H1 (cell line): ENCODE results near the gene AQP2. TPM values are rescaled to one million over a fixed set of nuclear protein-coding genes. Genes with fewer than 3 reads are reported as not detected.

Source experiments
- CTCF ChIA-PET: fragments of 300-600 bp; sonication (Branson Sonifier 250); formaldehyde crosslinking; loops from one replicate; lab custom pipeline; 2021; ENCODE audit not compliant: partially characterized antibody; lab: Charles Lee
- POLR2A ChIA-PET: fragments of 300-600 bp; sonication (Branson Sonifier 250); formaldehyde crosslinking; loops from one replicate; lab custom pipeline; 2021; ENCODE audit warnings: inconsistent platforms; ENCODE audit not compliant: partially characterized antibody; lab: Charles Lee
- DNase-seq, 2 experiments: peaks; one replicate each; pipeline versions ENCODE4 v3.0.0 to v3.0.0-alpha.2; 2010 to 2022; ENCODE audit warnings: low spot score in 2 of 2, low read depth in 1 of 2, mixed read lengths in 1 of 2
- FAIRE-seq: peaks from 2 replicates; lab custom pipeline; 2011; peaks lifted over from hg19 to GRCh38; lab: Jason Lieb, UNC
- H2AFZ ChIP-seq: 2 replicates; pipeline ENCODE4 v1.8.1; 2012; ENCODE audit warnings: low read length, inconsistent platforms
- H2AK5ac ChIP-seq: 2 replicates; pipeline ENCODE4 v1.6.1; 2013; ENCODE audit warnings: low read depth, low read length
- H2BK120ac ChIP-seq: replicated peaks from 2 replicates; pipeline ENCODE3; 2013; ENCODE audit warnings: low read depth, low read length, inconsistent platforms
- H2BK12ac ChIP-seq: 2 replicates; pipeline ENCODE4 v1.6.1; 2013; ENCODE audit warnings: low read depth, low read length
- H2BK15ac ChIP-seq: 2 replicates; pipeline ENCODE4 v1.6.1; 2013; ENCODE audit warnings: low read length
- H2BK20ac ChIP-seq: 2 replicates; pipeline ENCODE4 v1.6.1; 2013; ENCODE audit warnings: low read length
- H2BK5ac ChIP-seq: 2 replicates; pipeline ENCODE4 v1.6.1; 2013; ENCODE audit warnings: low read depth, low read length
- H3K14ac ChIP-seq: 2 replicates; pipeline ENCODE4 v1.6.1; 2013; ENCODE audit warnings: inconsistent platforms; ENCODE audit not compliant: insufficient read length
- H3K18ac ChIP-seq: 2 replicates; pipeline ENCODE4 v1.6.1; 2013; ENCODE audit warnings: low read length; ENCODE audit errors: extremely low read depth
- H3K23ac ChIP-seq: 2 replicates; pipeline ENCODE4 v1.6.1; 2013; ENCODE audit warnings: inconsistent platforms; ENCODE audit not compliant: insufficient read length
- H3K23me2 ChIP-seq: 2 replicates; pipeline ENCODE4 v1.6.1; 2013; ENCODE audit warnings: low read depth, low read length
- H3K27ac ChIP-seq: 2 replicates; pipeline ENCODE4 v1.6.1; 2011; ENCODE audit warnings: low read depth, low read length, inconsistent platforms
- H3K27me3 ChIP-seq, 4 experiments: replicated peaks in 1 of 4; 1 replicate in 1 of 4; 2 replicates in 3 of 4; pipeline versions ENCODE4 v1.6.1 to v1.8.1; 2011 to 2013; ENCODE audit warnings: low read length in 3 of 4, mild to moderate bottlenecking in 3 of 4, inconsistent platforms in 2 of 4, mixed read lengths in 2 of 4, moderate library complexity in 1 of 4; ENCODE audit not compliant: control insufficient read depth in 3 of 4, insufficient read depth in 3 of 4; ENCODE audit errors: extremely low read depth in 1 of 4
- H3K36me3 ChIP-seq, 4 experiments: 2 replicates each; pipeline versions ENCODE4 v1.6.1 to v1.8.1; 2011 to 2013; ENCODE audit warnings: mild to moderate bottlenecking in 4 of 4, low read length in 3 of 4, moderate library complexity in 2 of 4, control low read depth in 1 of 4, inconsistent platforms in 1 of 4; ENCODE audit not compliant: insufficient read depth in 4 of 4, control insufficient read depth in 2 of 4
- H3K4ac ChIP-seq: replicated peaks from 2 replicates; pipeline ENCODE3; 2013; ENCODE audit warnings: low read length, low read depth, mixed read lengths, inconsistent platforms; ENCODE audit not compliant: insufficient read length
- H3K4me1 ChIP-seq, 4 experiments: replicated peaks in 1 of 4; 1 replicate in 1 of 4; 2 replicates in 3 of 4; pipeline versions ENCODE4 v1.6.1 to v1.8.1; 2011 to 2013; ENCODE audit warnings: low read length in 3 of 4, inconsistent platforms in 2 of 4, mixed read lengths in 1 of 4; ENCODE audit not compliant: insufficient read depth in 4 of 4, control insufficient read depth in 3 of 4
- H3K4me2 ChIP-seq, 2 experiments: 2 replicates each; pipeline versions ENCODE4 v1.6.1 to v1.8.1; 2011 to 2013; ENCODE audit warnings: low read depth in 2 of 2, low read length in 2 of 2, control low read depth in 1 of 2, inconsistent platforms in 1 of 2, mild to moderate bottlenecking in 1 of 2; ENCODE audit not compliant: insufficient read depth in 1 of 2
- H3K4me3 ChIP-seq, 4 experiments: fragments of 200-600, 300-600 bp in 1 of 4; sonication (generic), shearing (Covaris generic), sonication (Bioruptor Twin) in 1 of 4; 2 replicates each; pipeline versions ENCODE4 v1.5.1 to v1.8.1; 2011 to 2016; ENCODE audit warnings: low read length in 4 of 4, low read depth in 3 of 4, control low read depth in 2 of 4, inconsistent platforms in 2 of 4, mild to moderate bottlenecking in 2 of 4, mixed read lengths in 1 of 4, moderate library complexity in 1 of 4; ENCODE audit not compliant: insufficient read depth in 2 of 4; ENCODE audit errors: extremely low read depth in 1 of 4
- H3K56ac ChIP-seq: replicated peaks from 2 replicates; pipeline ENCODE3; 2013; ENCODE audit warnings: low read depth, mild to moderate bottlenecking, mixed read lengths, low read length, inconsistent platforms; ENCODE audit not compliant: insufficient read length
- H3K79me1 ChIP-seq: 2 replicates; pipeline ENCODE4 v1.6.1; 2013; ENCODE audit warnings: low read depth, low read length, control low read depth
- H3K79me2 ChIP-seq, 2 experiments: 2 replicates each; pipeline versions ENCODE4 v1.6.1 to v1.8.1; 2012 to 2013; ENCODE audit warnings: low read length in 2 of 2, mild to moderate bottlenecking in 2 of 2, inconsistent platforms in 1 of 2; ENCODE audit not compliant: insufficient read depth in 2 of 2, control insufficient read depth in 1 of 2
- H3K9ac ChIP-seq, 4 experiments: replicated peaks in 1 of 4; 1 replicate in 1 of 4; 2 replicates in 3 of 4; pipeline versions ENCODE4 v1.6.1 to v1.8.1; 2011 to 2013; ENCODE audit warnings: low read depth in 3 of 4, low read length in 3 of 4, control low read depth in 2 of 4, mild to moderate bottlenecking in 2 of 4, moderate library complexity in 2 of 4, inconsistent platforms in 1 of 4; ENCODE audit errors: extremely low read depth in 1 of 4
- H3K9me3 ChIP-seq, 2 experiments: 2 replicates each; pipeline versions ENCODE4 v1.6.1 to v1.8.1; 2012 to 2013; ENCODE audit warnings: mild to moderate bottlenecking in 2 of 2, moderate library complexity in 2 of 2, control low read depth in 1 of 2, inconsistent platforms in 1 of 2, low read depth in 1 of 2, low read length in 1 of 2, mixed read lengths in 1 of 2; ENCODE audit not compliant: insufficient read depth in 2 of 2
- H4K20me1 ChIP-seq, 2 experiments: replicated peaks in 1 of 2; 2 replicates each; pipeline versions ENCODE3 to v1.8.1; 2011 to 2013; ENCODE audit warnings: inconsistent platforms in 2 of 2, low read length in 2 of 2, mild to moderate bottlenecking in 1 of 2; ENCODE audit not compliant: insufficient read depth in 2 of 2, control insufficient read depth in 1 of 2
- H4K5ac ChIP-seq: 2 replicates; pipeline ENCODE4 v1.6.1; 2013; ENCODE audit warnings: low read length, low read depth, mixed read lengths, inconsistent platforms; ENCODE audit not compliant: insufficient read length
- H4K8ac ChIP-seq: 2 replicates; pipeline ENCODE4 v1.8.0; 2013; ENCODE audit warnings: mild to moderate bottlenecking, moderate library complexity, low read length, inconsistent platforms; ENCODE audit not compliant: insufficient read depth; ENCODE audit errors: extremely low read depth
- H4K91ac ChIP-seq: replicated peaks from 2 replicates; pipeline ENCODE3; 2013; ENCODE audit warnings: low read length, mixed read lengths, inconsistent platforms; ENCODE audit not compliant: insufficient read length
- CBX8 ChIP-seq: fragments of 300-800, 300-1000 bp; sonication (generic); IDR thresholded peaks from 2 replicates; pipeline ENCODE4 v1.7.1; 2016; ENCODE audit warnings: low read depth, low read length, borderline replicate concordance
- CHD1 ChIP-seq: IDR thresholded peaks from 2 replicates; pipeline ENCODE4 v1.6.1; 2012; ENCODE audit warnings: low read depth, low read length, improper control_type of control experiment
- FOSL1 ChIP-seq: IDR thresholded peaks from 2 replicates; pipeline ENCODE4 v1.6.1; 2011; ENCODE audit warnings: mild to moderate bottlenecking, low read depth, low read length, moderate library complexity; ENCODE audit not compliant: insufficient read depth
- JUND ChIP-seq: IDR thresholded peaks from 2 replicates; pipeline ENCODE4 v1.6.1; 2011; ENCODE audit warnings: mild to moderate bottlenecking, improper control_type of control experiment, low read length
- NRF1 ChIP-seq: IDR thresholded peaks from 2 replicates; pipeline ENCODE4 v1.6.1; 2011; ENCODE audit warnings: mild to moderate bottlenecking, low read depth, low read length, improper control_type of control experiment
- WGBS, 2 experiments: shearing (Covaris generic) in 1 of 2; methylation state at CpG; one replicate each; pipeline versions ENCODE4 v1.1.6 to v1.1.7; 2013 to 2015; ENCODE audit warnings: low lambda C conversion rate in 2 of 2, mixed read lengths in 2 of 2, inconsistent platforms in 1 of 2, low coverage in 1 of 2, missing lambda C conversion rate in 1 of 2; ENCODE audit not compliant: insufficient replicate concordance in 2 of 2, insufficient coverage in 1 of 2, insufficient read length in 1 of 2; ENCODE audit errors: extremely low coverage in 1 of 2, missing lambda C conversion rate in 1 of 2; 5-methylcytosine and 5-hydroxymethylcytosine counted together
- polyA plus RNA-seq, 7 experiments: library from polyadenylated mRNA; depleted of rRNA in 3 of 7; stranded (reverse) in 5 of 7; unstranded in 2 of 7; fragments of >200 nt in 5 of 7; fragments of 200-250 nt in 2 of 7; gene quantifications; 1 replicate in 5 of 7; 2 replicates in 1 of 7; 4 replicates in 1 of 7; pipeline versions ENCODE4 v1.2.1 to v1.2.3, GENCODE V29; 2011 to 2013; ENCODE audit warnings: missing spikeins in 2 of 7, mixed read lengths in 2 of 7
- total RNA-seq: library from RNA; stranded (reverse); fragmentation: NEBNext Ultra II Directional; extraction: Animal tissue kit (Norgen Biotek cat#: 25700); gene quantifications from 2 replicates; pipeline ENCODE4 v1.2.1, GENCODE V29; 2021
- TF ChIP-seq, protein P1 (sequence below), 3 experiments: IDR thresholded peaks; 1 replicate in 2 of 3; 2 replicates in 1 of 3; pipeline versions ENCODE4 v1.5.1 to v1.6.1; 2011; ENCODE audit warnings: low read length in 3 of 3, mild to moderate bottlenecking in 3 of 3, inconsistent platforms in 2 of 3, low read depth in 1 of 3, moderate library complexity in 1 of 3; ENCODE audit not compliant: insufficient read depth in 1 of 3; ENCODE audit errors: control extremely low read depth in 1 of 3

Gene AQP2
- total and polyA plus RNA-seq, 2 of the 8 experiments (the other 6 are each of a cell fraction or from before 2014, with no cell fraction given) = not detected

DNA sequence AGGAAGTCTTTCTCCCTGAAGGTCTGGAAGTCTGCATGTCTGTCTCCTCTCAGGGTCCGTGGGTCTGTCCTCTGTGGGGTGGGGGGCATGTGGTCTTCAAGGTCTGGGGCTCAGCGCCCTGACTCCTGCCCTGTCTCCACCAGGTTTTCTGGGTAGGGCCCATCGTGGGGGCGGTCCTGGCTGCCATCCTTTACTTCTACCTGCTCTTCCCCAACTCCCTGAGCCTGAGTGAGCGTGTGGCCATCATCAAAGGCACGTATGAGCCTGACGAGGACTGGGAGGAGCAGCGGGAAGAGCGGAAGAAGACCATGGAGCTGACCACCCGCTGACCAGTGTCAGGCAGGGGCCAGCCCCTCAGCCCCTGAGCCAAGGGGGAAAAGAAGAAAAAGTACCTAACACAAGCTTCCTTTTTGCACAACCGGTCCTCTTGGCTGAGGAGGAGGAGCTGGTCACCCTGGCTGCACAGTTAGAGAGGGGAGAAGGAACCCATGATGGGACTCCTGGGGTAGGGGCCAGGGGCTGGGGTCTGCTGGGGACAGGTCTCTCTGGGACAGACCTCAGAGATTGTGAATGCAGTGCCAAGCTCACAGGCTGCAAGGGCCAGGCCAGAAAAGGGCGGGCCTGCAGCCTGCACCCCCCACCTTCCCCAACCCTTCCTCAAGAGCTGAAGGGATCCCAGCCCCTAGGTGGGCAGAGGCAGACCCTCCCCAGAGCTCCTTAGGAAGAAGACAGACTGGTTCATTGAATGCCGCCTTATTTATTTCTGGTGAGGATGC lies 14.5 kb downstream of the AQP2 start:
- POLR2A ChIA-PET = interaction anchor here (1.3 to 1.5 kb wide), 2 partner anchors 10 to 19 kb away, joined by 3 read pairs; no protein-coding TSS in a partner anchor
- TF ChIP-seq CBX8 = no peak
- no peak for TF ChIP-seq FOSL1
- no peak for TF ChIP-seq JUND
- TF ChIP-seq, protein P1, sequence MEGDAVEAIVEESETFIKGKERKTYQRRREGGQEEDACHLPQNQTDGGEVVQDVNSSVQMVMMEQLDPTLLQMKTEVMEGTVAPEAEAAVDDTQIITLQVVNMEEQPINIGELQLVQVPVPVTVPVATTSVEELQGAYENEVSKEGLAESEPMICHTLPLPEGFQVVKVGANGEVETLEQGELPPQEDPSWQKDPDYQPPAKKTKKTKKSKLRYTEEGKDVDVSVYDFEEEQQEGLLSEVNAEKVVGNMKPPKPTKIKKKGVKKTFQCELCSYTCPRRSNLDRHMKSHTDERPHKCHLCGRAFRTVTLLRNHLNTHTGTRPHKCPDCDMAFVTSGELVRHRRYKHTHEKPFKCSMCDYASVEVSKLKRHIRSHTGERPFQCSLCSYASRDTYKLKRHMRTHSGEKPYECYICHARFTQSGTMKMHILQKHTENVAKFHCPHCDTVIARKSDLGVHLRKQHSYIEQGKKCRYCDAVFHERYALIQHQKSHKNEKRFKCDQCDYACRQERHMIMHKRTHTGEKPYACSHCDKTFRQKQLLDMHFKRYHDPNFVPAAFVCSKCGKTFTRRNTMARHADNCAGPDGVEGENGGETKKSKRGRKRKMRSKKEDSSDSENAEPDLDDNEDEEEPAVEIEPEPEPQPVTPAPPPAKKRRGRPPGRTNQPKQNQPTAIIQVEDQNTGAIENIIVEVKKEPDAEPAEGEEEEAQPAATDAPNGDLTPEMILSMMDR (IDR thresholded peaks at IDR 0.05; ENCODE audit: control extremely low read depth in 1 of 3, insufficient read depth in 1 of 3, low read depth in 1 of 3, low read length in 3 of 3) = no peak
- no peak for TF ChIP-seq CHD1
- no peak for TF ChIP-seq NRF1
- peaks cover 12 to 59% (median 39%) of the 10 kb centered on the region in 4 experiments for H3K27me3 ChIP-seq

More for the DNA sequence above, 14.5 kb downstream of the AQP2 start:
- H3K4me2 ChIP-seq = no peak overlapping the region
- no peak overlapping the region for H3K56ac ChIP-seq
- H4K91ac ChIP-seq = no peak overlapping the region
- peaks cover 6% of the 10 kb centered on the region; the same call in 1 of the 2 replicates for H3K23me2 ChIP-seq
- no peak overlapping the region for H2BK12ac ChIP-seq
- DNase-seq = no peak
- no peak overlapping the region for H3K14ac ChIP-seq
- CTCF ChIA-PET = interaction anchor here (0.5 to 23.0 kb wide), 18 partner anchors 9 to 1371 kb away, joined by 3 to 420 read pairs (median 24); partner anchors contain the start of genes AQP2, ASIC1 and SMARCD1
- no peak overlapping the region for H2AK5ac ChIP-seq
- no peaks in the 10 kb centered on the region for H3K79me1 ChIP-seq
- no peak overlapping the region for H2BK120ac ChIP-seq
- no peak overlapping the region for H2BK20ac ChIP-seq
- H3K9me3 ChIP-seq = no peaks in the 10 kb centered on the region
- no peaks in the 10 kb centered on the region for H4K20me1 ChIP-seq
- H3K4ac ChIP-seq = no peak overlapping the region
- no peak overlapping the region for H4K5ac ChIP-seq
- no peak overlapping the region for H3K18ac ChIP-seq
- H3K36me3 ChIP-seq = no peaks in the 10 kb centered on the region
- no peak overlapping the region for H3K9ac ChIP-seq
- no peak overlapping the region for H3K27ac ChIP-seq
- no peak overlapping the region for H4K8ac ChIP-seq
- FAIRE-seq = no peak
- H3K79me2 ChIP-seq = no peaks in the 10 kb centered on the region
- no peak overlapping the region for H2BK15ac ChIP-seq
- H2BK5ac ChIP-seq = no peak overlapping the region
- 79% methylated on average over 13 of the region's 13 CpGs; no CpG with 5 or more reads in 1 of the 2 experiments for WGBS, 2 experiments
- peaks cover 0 to 16% (median 8%) of the 10 kb centered on the region in 4 experiments; a peak in 6 of 7 replicates for H3K4me1 ChIP-seq
- H3K4me3 ChIP-seq = no peak overlapping the region
- H2AFZ ChIP-seq = no peak overlapping the region
- no peak overlapping the region for H3K23ac ChIP-seq
